AG10803 (cell line): ENCODE data around the gene NUFIP2.
"Not testable (repeated sequence)": the region's sequence is repeated elsewhere in the genome, so short reads cannot be mapped to it uniquely, and the experiment has no call there.

Experiments
- DNase-seq: peaks from one replicate; pipeline ENCODE4 v3.0.0; 2010; ENCODE audit warnings: low read depth
- H3K4me3 ChIP-seq: 2 replicates; pipeline ENCODE4 v1.5.1; 2011; ENCODE audit warnings: mild to moderate bottlenecking, low read length, control low read depth
- CTCF ChIP-seq: conservative IDR thresholded peaks from 2 replicates; pipeline ENCODE4 v1.5.1; 2011; ENCODE audit warnings: mild to moderate bottlenecking, low read length, control low read depth, inconsistent platforms

The NUFIP2 gene

GRCh38 chr17:29293890-29294579 lies at the start of gene NUFIP2:
Gene NUFIP2, minus strand, starts transcription at chr17:29294148. Its CDS starts 89 bp downstream, at chr17:29294059.
- peak within 1 kb of the TSS; percentile 95 for H3K4me3 ChIP-seq
- peak; percentile 98 for DNase-seq
- TF ChIP-seq CTCF = no peak; the same call in 1 of the 2 replicates

GRCh38 chr17:29342158-29342765 lies 48.3 kb upstream of the NUFIP2 start:
- no peak overlapping the region for H3K4me3 ChIP-seq
- no peak for TF ChIP-seq CTCF
- no peak for DNase-seq

- no peak for TF ChIP-seq CTCF
- DNase-seq = peak; percentile 61
Measured at GRCh38 chr17:29341726-29342125, 47.8 kb upstream of the NUFIP2 start.

GRCh38 chr17:29339016-29339415 lies 45.1 kb upstream of the NUFIP2 start:
- H3K4me3 ChIP-seq, DNase-seq: not testable (repeated sequence)

More at GRCh38 chr17:29341726-29342125, 47.8 kb upstream of the NUFIP2 start:
- H3K4me3 ChIP-seq = no peak overlapping the region

GRCh38 chr17:29331708-29332085 lies 37.7 kb upstream of the NUFIP2 start:
- no peak for TF ChIP-seq CTCF
- no peak overlapping the region for H3K4me3 ChIP-seq
- no peak for DNase-seq

GRCh38 chr17:29331075-29331707 lies 37.2 kb upstream of the NUFIP2 start:
- no peak for DNase-seq
- H3K4me3 ChIP-seq = no peak overlapping the region
- no peak for TF ChIP-seq CTCF

GRCh38 chr17:29327412-29327811 lies 33.5 kb upstream of the NUFIP2 start:
- TF ChIP-seq CTCF = no peak
- no peak for DNase-seq
- no peak overlapping the region for H3K4me3 ChIP-seq
